Thymus (tissue), 11 donors: ENCODE results near the gene BBX. TPM values are rescaled to one million over a fixed set of nuclear protein-coding genes. Genes with fewer than 3 reads are reported as not detected.

Experiments
- DNase-seq, 9 donors: peaks; one replicate each; pipeline ENCODE4 v3.0.0-alpha.2; 2013; ENCODE audit warnings: low spot score in 9 of 9, low read depth in 6 of 9, missing footprints in 1 of 9
- H3K27ac ChIP-seq, 2 donors: one replicate each; pipeline ENCODE4 v1.5.1; 2013; ENCODE audit warnings: control low read depth in 1 of 2, low read depth in 1 of 2, low read length in 1 of 2, mild to moderate bottlenecking in 1 of 2, moderate library complexity in 1 of 2
- H3K27me3 ChIP-seq, 2 donors: one replicate each; pipeline ENCODE4 v1.5.1; 2013; ENCODE audit warnings: low read length in 1 of 2; ENCODE audit not compliant: control insufficient read depth in 2 of 2, insufficient read depth in 1 of 2
- H3K36me3 ChIP-seq, 2 donors: one replicate each; pipeline ENCODE4 v1.5.1; 2013; ENCODE audit warnings: low read length in 1 of 2, mild to moderate bottlenecking in 1 of 2, moderate library complexity in 1 of 2; ENCODE audit not compliant: control insufficient read depth in 2 of 2, insufficient read depth in 2 of 2
- H3K4me1 ChIP-seq, 2 donors: one replicate each; pipeline ENCODE4 v1.5.1; 2013; ENCODE audit warnings: low read length in 2 of 2; ENCODE audit not compliant: control insufficient read depth in 2 of 2, insufficient read depth in 2 of 2
- H3K4me3 ChIP-seq, 2 donors: one replicate each; pipeline ENCODE4 v1.5.1; 2013; ENCODE audit warnings: low read length in 2 of 2, control low read depth in 1 of 2, mild to moderate bottlenecking in 1 of 2
- H3K9me3 ChIP-seq, 2 donors: one replicate each; pipeline ENCODE4 v1.5.1; 2013; ENCODE audit warnings: low read length in 1 of 2, mild to moderate bottlenecking in 1 of 2; ENCODE audit not compliant: control insufficient read depth in 2 of 2, insufficient read depth in 1 of 2
- WGBS: extraction: QIAGEN DNeasy Blood & Tissue Kit; methylation state at CpG from one replicate; pipeline ENCODE4 v1.1.7; 2013; 5-methylcytosine and 5-hydroxymethylcytosine counted together
- polyA plus RNA-seq: library from polyadenylated mRNA; stranded (reverse); fragments of 200-250 nt; gene quantifications from one replicate; pipeline ENCODE4 v1.2.3, GENCODE V29; 2013
- total RNA-seq: library from RNA; stranded (reverse); fragments of 120-200 nt; gene quantifications from one replicate; pipeline ENCODE4 v1.2.4, GENCODE V29; 2013
- donor health status: healthy.

BBX gene
- total and polyA plus RNA-seq, 2 donors: 8.9 to 31.3 TPM

GRCh38 chr3:107524841-107525643 lies 2.3 kb downstream of the BBX start:
- peaks cover 7 to 15% of the 10 kb centered on the region in 2 donors for H3K4me1 ChIP-seq
- H3K9me3 ChIP-seq: no peaks in the 10 kb centered on the region
- peak in 5 of 9 donors; percentile 2 to 31 (median 23) for DNase-seq
- peaks cover 0 to 13% of the 10 kb centered on the region in 2 donors for H3K27me3 ChIP-seq
- peak overlapping the region in 1 of 2 donors; percentile 80 for H3K27ac ChIP-seq
- under 1% methylated on average over 70 of the region's 70 CpGs for WGBS
- no peaks in the 10 kb centered on the region for H3K36me3 ChIP-seq
- peak overlapping the region; percentile 69 to 98 for H3K4me3 ChIP-seq

- peak in 4 of 9 donors; percentile 3 to 38 (median 16) for DNase-seq
- 2% methylated on average over 28 of the region's 28 CpGs for WGBS
- peak overlapping the region; percentile 57 to 98 for H3K4me3 ChIP-seq
- H3K4me1 ChIP-seq: peaks cover 7 to 15% of the 10 kb centered on the region in 2 donors
- H3K27ac ChIP-seq: no peak overlapping the region
- H3K27me3 ChIP-seq: peaks cover 0 to 13% of the 10 kb centered on the region in 2 donors
- H3K9me3 ChIP-seq: no peaks in the 10 kb centered on the region
- no peaks in the 10 kb centered on the region for H3K36me3 ChIP-seq
Observed at GRCh38 chr3:107525644-107526305, 3.0 kb downstream of the BBX start.

- 97% methylated on average over 9 of the region's 9 CpGs for WGBS
- no peak for DNase-seq
- H3K27me3 ChIP-seq: no peaks in the 10 kb centered on the region
- no peaks in the 10 kb centered on the region for H3K9me3 ChIP-seq
- no peak overlapping the region for H3K4me3 ChIP-seq
- H3K27ac ChIP-seq: no peak overlapping the region
- no peaks in the 10 kb centered on the region for H3K36me3 ChIP-seq
- no peaks in the 10 kb centered on the region for H3K4me1 ChIP-seq
Observed at GRCh38 chr3:107531917-107532469, 9.2 kb downstream of the BBX start.

GRCh38 chr3:107540857-107541256 lies 18.1 kb downstream of the BBX start:
- Histone ChIP-seq H3K4me3 (no peak overlapping the region), H3K27ac (no peak overlapping the region), H3K36me3 (no peaks in the 10 kb centered on the region), H3K9me3 (no peaks in the 10 kb centered on the region), H3K4me1 (no peaks in the 10 kb centered on the region), H3K27me3 (no peaks in the 10 kb centered on the region)
- whole genome bisulfite sequencing: 68% methylated on average over 3 of the region's 3 CpGs
- DNase-seq: no peak

DNA sequence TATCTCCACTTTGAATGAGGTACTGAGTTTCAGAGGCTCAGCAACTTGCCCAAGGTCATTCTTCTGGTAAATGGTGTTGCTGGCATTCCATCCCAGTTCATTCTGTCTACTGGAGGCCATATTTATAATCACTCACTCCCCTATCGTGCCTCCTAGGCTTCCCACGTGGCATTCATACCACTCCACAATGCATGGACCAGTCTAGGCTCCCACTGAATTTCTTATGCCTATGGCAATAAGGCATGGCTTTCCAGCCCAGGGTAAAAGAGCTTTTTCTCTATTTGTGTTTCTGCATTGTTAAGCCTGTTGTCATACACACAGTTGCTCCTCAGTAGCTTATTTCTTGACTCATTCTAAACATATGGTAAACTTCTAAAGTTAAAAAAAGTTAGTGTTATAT lies 19.9 kb downstream of the BBX start:
- H3K4me1 ChIP-seq: no peaks in the 10 kb centered on the region
- H3K36me3 ChIP-seq: no peaks in the 10 kb centered on the region
- no peaks in the 10 kb centered on the region for H3K27me3 ChIP-seq
- no peak overlapping the region for H3K4me3 ChIP-seq
- H3K9me3 ChIP-seq: no peaks in the 10 kb centered on the region
- WGBS: 98% methylated on average over 2 of the region's 2 CpGs
- no peak overlapping the region for H3K27ac ChIP-seq
- DNase-seq: no peak

DNA sequence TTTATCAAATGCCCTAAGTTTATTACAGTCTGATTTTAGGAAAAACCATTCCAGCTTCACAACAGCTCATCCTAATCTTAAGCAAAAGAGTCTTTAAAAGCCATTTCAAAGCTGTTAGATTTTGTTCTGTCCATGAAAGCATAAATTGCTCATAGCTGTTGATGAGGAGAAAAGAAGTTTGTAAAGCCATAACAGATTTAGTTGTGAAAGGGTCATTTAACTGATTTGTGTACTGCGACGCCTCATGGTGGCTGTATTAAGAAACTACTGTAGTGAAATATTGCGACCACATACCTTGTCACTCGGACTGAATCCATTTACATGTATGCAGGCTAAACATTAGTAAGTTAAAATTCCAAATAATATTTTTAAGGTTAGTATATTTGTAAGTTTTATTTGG lies 20.9 kb downstream of the BBX start:
- Histone ChIP-seq H3K9me3 (no peaks in the 10 kb centered on the region), H3K36me3 (no peaks in the 10 kb centered on the region), H3K4me3 (no peak overlapping the region), H3K27ac (no peak overlapping the region), H3K27me3 (no peaks in the 10 kb centered on the region), H3K4me1 (no peaks in the 10 kb centered on the region)
- no peak for DNase-seq
- 96% methylated on average over 4 of the region's 4 CpGs for WGBS

- WGBS: 96% methylated on average over 1 of the region's 1 CpG
- Histone ChIP-seq H3K27ac (no peak overlapping the region), H3K36me3 (no peaks in the 10 kb centered on the region), H3K9me3 (no peaks in the 10 kb centered on the region), H3K4me3 (no peak overlapping the region), H3K27me3 (no peaks in the 10 kb centered on the region), H3K4me1 (no peaks in the 10 kb centered on the region)
- DNase-seq: no peak
Observed at GRCh38 chr3:107545680-107546120, 22.9 kb downstream of the BBX start.

DNA sequence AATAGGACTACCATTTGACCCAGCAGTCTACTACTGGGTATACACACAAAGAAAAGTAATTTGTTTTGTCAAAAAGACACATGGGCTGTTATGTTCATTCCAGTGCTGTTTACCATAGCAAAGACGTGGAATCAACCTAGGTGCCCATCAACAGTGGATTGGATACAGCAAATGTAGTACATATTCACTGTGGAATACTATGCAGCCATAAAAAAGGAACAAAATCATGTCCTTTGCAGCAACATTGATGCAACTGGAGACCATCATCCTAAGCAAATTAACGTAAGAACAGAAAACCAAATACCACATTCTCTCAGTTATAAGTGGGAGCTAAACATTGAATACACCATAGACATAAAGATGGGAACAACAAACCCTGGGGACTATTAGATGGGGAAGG lies 25.8 kb downstream of the BBX start:
- Histone ChIP-seq H3K36me3 (no peaks in the 10 kb centered on the region), H3K27me3 (no peaks in the 10 kb centered on the region), H3K4me3 (no peak overlapping the region), H3K4me1 (no peaks in the 10 kb centered on the region), H3K9me3 (no peaks in the 10 kb centered on the region), H3K27ac (no peak overlapping the region)
- 97% methylated on average over 2 of the region's 2 CpGs for WGBS
- DNase-seq: no peak

DNA sequence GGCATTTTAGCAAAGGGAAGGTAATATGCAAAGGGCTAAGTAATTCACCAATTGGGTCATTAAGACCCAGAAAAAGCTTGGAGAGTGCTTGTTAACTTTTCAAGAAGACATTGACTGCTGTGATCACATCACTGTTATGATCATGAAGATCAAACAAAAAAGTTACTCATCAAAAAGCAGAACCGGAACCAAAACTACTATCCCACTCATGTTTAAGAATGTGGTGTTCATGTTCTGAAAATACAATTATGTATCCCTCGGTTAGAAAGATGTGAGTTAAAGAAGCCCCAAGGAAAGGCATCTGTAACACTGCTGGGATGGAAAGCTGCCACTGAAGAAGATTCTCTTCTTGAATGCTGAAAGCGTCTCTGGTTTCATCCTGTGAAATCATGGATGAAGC lies 32.6 kb downstream of the BBX start:
- H3K27me3 ChIP-seq: no peaks in the 10 kb centered on the region
- H3K9me3 ChIP-seq: no peaks in the 10 kb centered on the region
- no peaks in the 10 kb centered on the region for H3K4me1 ChIP-seq
- WGBS: 96% methylated on average over 3 of the region's 3 CpGs
- no peaks in the 10 kb centered on the region for H3K36me3 ChIP-seq
- DNase-seq: no peak
- no peak overlapping the region for H3K27ac ChIP-seq
- no peak overlapping the region for H3K4me3 ChIP-seq
